HG02943 (cell line): ENCODE measurements around the gene RERE.
"Not testable (repeated sequence)": the region's sequence is repeated elsewhere in the genome, so short reads cannot be mapped to it uniquely, and the experiment has no call there.

Source experiments
- ATAC-seq: cut with Tn5 transposase; IDR thresholded peaks from one replicate; pipeline ENCODE4 v1.9.1; 2021; ENCODE audit warnings: mild to moderate bottlenecking, low read depth, moderate library complexity; ENCODE audit not compliant: unreplicated experiment

RERE gene

DNA sequence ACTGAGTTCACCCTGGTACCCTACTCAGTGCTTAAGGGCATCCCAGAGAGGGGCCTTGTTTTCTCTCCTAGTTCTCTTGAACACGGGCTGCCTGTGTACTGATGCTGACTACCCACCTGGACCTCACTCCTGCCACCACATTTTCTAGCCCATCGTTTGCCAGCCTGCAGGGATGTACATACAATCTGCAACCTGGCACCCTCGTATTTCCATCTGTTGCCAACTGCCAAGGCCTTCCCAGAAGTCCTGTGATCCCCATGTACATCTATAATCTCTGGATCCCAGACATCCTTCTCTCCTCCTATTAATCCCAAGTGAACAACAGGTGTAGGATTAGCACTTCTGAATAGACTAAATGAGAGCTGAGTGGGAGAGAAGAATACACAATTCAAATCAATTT lies 287.5 kb downstream of the RERE start:
- ATAC-seq: no peak

DNA sequence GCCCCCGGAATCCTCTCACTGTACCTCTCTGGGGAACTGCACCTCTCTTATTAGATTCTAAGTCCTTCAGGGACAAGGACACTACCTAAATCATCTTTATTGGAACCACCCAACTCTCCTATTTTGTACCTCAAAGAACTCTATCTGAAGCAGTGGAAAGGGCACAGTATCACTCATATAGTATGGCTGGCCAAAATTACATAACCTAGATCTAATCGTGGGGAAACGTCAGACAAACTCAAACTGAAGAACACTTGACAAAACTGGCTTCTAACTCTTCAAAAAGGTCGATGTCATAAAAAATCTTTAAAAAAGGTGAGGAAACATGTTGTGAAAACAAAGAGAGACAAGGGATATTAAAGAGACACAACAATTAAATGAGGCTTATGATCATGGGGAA lies 289.5 kb downstream of the RERE start:
- ATAC-seq: no peak

DNA sequence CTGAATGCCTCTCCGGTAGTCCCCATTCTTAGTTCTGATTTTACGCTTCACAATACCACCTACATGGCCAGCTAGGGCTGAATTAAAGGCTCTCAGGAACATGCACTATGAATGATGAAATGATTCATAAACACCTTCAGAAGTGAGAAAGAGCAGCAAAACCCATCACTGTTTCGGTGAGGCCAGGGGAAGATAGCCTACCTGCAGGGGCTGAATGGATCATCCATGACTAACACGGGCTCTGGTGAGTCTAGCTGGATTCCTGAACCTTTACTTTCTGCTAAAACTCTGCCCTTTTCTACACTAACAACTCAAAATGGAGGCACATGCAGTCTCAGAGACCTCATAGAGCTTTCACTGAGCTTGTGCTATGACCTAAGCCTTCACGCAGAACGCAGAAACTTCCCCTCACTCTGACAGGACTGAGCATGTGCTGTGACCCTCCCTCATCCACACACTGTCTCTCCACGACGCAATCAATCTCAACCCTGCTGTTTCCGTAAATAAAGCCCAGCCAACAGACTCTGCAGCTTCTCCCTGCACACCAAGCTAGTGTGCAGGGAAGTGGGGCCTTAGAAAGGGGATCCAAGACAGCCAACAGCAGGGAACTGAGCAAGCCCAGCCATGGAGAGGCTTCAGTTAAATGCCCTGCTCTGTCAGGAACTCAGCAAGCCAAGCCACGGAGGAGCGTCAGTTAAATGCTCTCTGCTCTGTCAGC lies 291.7 kb downstream of the RERE start:
- no peak for ATAC-seq

DNA sequence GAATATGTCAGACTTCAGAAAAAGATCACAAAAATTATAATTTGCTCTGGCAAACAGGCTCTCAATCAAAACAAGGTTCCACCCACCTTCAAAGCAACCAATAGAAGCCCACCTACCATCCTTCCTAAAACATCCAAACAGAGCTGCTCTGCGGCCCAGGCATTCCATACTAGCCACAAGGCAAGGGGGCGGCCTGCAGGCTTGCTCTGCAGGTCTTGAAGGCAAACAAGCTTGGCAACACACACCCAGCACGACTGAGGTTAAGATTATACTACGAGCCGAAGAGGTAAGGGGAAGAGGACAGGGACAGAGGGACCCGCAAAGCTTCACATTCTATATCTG lies 292.3 kb downstream of the RERE start:
- no peak for ATAC-seq

DNA sequence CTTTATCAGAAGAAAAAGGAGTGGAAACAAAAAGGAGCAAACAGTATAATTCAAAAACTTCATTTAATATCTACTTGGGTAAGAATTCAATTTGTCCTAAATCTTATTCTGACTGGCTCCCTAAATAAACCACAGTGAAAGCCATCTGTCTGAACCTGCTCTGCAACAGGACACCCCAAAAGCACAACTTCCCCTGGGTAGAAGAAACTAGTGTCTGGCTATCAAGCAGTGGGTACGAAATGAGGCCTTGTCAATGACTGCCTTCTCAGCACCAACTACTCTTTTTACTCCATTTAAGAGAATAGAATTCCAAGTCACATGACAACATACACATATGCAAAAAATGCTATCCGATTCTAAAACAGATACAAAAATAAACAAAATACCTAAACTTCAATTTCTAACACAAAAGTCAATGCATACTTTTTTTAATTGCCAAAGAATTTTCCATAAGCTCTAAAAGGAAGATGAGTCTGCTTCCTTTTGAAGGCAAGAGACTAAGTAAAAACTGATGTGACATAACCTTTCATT lies 292.7 kb downstream of the RERE start:
- no peak for ATAC-seq

DNA sequence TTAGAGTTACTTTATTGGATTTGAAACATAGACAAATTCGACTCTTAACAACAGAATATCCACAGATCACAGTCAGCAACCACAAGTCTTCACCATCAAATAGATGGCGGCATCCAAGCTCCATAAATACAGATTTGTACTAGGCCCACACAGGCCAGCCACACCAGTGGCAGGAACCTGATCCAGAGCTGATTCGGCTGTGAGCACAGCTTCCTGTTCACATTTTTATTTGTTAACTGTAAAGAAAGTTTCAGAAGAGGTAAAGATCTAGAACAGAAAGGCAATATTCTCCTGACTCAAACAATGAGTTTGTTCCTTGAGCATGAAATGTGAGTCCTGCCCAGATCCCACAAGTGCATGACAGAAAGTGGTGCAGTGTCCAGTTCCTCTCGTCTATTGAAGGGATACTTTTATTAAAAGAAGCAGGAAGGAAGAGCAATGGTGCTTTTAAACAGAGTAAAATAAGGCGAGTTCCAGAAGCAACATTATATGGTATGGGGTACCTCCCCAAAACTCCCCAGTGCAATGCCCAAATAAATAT lies 293.7 kb downstream of the RERE start:
- no peak for ATAC-seq

DNA sequence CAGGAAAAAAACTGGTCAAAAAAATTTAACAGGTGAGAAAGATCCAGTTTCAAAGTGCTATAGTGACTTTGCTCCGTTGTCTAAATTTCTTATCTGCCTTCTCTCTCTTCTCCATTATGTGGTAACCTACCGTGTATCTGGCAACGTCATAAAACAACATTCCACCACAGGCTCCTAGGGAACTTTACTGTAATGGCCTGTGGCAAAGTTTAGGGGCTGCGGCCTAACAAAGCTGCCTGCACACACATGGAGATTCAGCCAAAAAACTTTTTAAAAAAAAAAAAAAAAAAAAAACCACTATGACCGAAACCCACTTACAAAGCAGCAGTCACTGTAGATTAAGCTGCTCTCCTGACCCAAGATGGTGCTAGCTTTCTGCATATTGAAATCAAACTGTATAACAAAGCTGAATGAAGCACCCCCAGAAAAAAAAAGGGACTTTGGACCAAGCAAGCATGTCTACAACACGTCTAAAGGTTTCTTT lies 296.9 kb downstream of the RERE start:
- ATAC-seq: no peak

DNA sequence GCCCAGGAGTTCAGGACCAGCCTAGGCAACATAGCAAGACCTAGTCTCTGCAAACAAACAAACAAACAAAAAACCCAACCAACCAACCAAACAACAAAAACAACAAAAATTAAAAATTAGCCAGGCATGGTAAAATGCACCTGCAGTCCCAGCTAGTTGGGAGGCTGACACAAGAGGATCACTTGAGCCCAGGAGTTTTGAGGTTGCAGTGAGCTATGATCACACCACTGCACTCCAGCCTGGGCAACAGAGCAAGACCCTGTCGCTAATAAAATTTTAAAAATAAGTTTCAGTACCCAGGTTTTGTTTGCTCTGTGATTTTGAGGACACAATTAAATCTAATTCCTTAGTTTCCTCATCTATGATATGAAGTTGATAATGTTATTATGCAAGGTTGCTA lies 298.3 kb downstream of the RERE start:
- ATAC-seq: no peak

DNA sequence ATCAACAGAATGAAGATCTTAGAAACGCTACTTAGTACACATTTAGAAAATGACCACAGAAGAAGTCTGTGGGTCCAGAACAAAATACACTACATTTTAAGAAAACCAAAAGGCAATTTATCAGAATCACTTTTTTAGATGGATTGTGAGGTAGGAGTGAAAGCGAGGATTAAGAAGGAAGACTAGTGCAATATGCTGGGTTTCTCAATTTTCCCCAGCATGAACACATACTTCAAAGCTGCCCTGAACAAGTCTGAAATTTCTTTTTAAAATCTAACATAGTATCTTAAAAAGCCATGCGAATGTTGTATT lies 299.0 kb downstream of the RERE start:
- ATAC-seq: no peak

DNA sequence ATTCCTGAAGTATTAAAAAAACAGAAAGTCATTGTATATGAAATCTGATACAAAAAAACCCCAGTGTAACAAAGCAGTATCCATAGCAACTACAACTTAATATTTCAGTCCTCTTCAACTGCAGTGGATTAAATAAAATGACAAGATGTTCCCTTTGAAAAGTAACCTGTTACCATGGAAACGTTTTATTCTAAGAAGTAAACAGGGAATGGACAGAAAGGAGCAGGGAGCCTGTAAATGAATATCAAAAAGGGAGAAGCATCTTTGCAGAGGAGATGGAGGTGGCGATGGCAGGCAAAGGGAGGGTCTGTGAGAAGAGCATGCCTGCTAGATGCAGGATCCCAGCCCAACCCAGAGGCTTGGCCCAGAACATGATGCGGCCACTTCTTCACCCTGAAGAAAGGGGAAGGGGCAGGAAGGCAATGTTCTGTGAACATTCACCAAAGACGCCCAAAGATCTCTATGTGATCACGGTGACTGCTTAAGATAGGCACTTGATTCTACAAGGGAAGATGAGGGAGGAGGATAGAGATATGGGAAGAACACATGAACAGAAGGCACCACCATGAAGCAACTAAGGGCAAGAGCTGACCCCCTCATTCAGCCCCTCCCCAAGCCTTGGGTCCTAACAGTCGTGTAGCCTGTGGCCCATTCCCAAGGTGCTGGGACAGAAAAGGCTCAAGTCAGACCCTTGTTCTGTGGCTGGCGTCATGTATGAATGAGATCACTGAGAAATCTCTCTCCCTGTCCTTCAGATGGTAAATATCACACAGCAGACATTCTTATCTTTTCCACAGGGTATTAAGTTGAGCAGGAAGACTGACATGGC lies 299.6 kb downstream of the RERE start:
- ATAC-seq: no peak

DNA sequence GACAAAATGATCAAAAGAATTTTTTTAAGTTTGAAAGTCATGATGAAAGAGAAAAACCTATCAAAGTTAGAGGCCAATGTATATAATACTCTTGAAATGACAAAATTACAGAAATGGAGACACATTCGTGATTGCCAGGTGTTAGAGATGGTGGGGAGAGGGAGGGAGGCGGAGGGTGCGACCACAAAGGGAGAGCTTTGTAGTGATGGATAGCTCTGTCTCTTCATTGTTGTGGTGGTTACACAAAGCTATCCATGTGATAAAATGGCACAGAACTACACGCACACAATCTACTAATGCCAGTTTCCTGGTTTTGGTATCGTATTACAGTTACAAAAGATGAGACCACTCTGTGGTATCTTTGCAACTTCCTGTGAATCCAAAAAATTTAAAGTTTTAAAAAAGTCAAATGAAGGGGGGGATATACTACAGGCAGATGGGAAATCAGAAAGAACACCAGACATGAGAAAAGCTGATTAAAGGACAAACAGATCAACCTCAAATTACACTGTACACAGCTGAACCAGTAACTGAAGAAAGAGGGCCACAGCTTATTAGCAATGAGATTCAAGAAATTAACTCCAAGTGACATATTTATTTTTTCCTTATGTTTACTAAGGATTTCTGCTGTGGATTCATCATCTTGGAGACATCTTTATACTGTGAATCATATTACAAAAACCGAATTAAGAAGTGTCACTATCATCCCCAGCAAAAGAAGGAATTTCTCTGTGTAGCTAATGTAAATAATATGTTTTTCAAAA lies 300.5 kb downstream of the RERE start:
- ATAC-seq: no peak

DNA sequence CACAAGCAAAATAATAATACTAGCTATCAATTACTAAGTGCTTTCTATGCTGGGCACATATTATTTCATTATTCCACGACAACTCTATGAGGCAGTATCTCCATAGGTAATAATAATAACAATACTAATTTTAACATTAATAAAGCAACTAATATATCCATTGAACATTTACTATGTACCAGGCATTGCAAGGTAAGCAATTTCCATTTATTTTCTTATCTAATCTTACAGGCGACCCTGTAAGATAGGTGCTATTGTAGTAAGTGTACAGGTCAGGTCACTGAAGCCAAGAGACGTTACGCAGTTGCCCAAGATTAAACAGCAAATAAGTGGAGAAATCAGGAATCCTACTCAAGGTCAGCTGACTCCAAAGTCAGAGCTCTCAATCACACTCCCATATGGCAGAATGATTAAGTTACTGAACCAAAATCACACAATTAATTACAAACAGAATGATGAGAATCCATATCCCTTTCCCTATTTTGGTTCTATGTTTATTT lies 301.1 kb downstream of the RERE start:
- ATAC-seq: no peak

DNA sequence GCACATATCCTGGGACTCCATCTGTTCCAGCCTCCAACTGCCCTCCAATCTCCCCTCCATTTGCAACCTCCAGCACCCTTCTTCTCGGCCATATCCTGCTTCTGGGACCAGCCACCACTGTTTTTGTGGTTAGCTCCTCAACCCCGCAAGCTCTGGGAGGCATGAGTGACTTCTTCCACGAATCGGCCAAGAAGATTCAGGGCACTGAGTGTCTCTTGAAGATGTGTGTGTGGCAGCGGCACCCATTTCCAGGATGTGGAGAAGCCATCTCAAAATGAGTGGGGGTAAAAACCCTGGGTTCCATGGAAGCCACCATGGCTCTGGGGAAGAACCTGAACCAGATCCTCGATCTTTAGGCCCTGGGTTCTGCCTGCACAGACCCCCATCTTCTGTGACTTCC lies 304.9 kb downstream of the RERE start:
- no peak for ATAC-seq

DNA sequence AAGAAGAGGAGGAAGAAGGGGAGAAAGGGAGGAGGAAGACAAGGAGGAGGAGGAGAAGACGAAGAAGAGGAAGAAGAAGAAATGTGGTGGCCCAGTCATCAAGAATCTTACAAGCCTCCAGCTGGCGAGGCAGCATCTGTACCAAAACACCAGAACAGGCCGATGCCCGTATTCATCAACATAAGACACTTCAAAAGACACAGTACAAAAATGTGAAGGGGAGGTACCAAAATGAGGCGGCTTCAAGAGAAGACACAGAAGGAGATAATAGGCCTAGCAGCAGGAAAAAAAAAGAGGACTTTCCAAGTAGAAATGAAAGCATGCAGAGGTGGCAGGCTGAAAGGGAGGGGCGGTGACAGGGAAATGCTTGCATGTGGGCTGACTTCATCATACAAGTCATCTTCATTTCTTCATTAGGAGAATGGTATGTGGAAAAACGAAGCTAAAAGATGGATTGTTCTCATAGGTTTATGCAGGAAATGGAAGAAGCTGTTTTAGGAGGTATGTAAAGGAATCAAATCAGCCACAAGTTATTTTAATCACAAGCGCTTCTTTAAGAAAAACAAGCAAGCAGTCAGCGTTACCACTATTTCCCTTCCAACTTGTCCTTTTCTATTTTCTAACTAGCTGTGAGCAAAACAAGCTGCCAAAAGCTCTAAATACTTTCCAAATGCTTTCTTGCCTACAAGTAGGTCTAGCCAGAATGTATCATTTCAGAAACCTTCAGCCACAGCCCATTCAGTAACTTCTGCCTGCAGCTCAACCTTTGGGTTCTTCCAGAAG lies 307.2 kb downstream of the RERE start:
- no peak for ATAC-seq

DNA sequence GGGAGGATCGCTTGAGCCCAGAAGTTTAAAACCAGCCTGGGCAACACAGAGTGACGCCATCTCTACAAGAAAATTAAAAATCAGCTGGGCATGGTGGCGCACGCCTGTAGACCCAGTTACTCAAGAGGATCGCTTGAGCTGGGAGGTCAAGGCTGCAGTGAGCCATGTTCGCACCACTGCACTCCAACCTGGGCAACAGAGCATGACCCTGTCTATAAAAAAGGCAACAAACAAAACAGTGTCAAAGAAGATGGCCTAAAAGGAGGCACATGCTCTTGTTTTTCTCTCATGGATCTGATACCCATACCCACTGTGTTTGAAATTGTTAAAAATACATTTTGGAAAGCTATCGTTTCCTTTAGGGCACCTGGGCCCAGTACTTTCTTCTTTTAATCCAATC lies 307.9 kb downstream of the RERE start:
- ATAC-seq: no peak

DNA sequence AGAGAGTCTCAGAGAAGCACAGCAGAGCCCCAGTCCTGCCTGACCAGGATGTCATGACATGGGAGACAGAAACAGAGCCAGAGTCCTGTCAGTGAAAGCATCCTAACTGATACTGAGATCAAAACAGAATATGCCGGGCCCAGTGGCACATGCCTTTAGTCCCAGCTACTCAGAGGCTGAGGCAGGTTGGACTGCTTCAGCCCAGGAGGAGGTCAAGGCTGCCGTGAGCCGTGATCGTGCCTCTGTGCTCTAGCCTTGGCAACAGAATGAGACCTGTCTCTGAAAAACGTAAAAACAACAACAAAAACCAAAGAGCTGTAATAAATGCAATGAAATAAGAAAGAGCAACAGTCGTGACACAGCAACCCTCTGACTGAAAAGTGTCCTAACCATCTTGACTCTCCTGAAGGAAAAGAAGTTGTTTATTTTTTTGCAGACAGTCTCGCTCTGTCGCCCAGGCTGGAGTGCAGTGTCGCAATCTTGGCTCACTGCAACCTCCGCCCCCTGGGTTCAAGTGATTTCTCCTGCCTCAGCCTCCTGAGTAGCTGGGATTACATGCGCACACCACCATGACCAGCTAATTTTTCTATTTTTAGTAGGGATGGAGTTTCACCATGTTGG lies 310.3 kb downstream of the RERE start:
- no peak for ATAC-seq

DNA sequence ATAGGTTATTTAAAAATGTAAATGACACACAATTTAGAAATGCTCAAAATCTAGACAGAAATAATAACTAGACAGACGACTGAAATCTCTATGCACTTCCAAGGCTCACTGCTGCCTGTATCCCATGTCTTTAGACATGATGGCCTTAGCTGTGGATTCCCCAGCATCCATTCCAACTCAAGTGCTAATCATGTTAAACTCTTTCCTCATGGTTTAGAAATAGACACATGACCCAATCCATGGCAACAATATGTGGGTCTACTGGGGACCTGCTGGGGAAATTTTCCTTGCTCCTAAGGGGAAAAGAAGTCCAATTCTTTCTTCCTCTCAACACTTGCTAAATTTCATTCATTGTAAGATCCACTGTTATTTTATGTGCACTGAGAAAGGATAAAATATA lies 311.0 kb downstream of the RERE start:
- ATAC-seq: no peak

DNA sequence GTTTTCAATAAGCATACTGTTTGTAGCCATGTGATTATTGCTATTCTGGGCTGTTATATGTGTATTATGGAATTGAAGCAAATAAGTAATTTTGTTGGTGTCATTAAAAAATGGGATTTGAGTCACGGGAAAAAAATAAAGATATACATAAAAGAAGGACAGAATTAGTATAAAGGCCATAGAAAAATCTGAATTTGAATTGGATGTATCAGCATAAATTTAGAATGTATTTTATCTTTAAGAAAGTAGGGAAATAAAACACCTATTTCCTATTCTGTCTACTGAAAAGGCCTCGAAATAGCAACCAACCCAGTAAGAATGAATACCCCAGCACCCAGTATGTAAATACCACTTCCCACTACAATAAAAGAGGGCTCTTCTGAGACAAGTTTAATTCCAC lies 313.6 kb downstream of the RERE start:
- no peak for ATAC-seq

DNA sequence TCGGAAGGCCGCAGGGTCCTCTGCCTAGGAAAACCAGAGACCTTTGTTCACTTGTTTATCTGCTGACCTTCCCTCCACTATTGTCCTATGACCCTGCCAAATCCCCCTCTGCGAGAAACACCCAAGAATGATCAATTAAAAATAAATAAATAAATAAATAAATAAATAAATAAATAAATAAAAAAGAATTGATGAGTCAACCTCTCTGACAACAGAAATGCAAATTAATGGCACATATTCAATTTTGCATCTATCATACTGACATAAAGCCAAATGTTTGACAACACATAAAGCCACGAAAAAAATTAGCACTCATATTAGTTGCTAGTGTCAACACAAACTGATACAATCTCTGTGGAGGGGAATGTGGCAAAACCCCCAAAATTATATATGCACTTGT lies 314.5 kb downstream of the RERE start:
- ATAC-seq: not testable (repeated sequence)
